Activated CD8-positive, alpha-beta memory T cell treated with anti-CD3 and anti-CD28 coated beads for 1 hour (primary cell): Measurements from ENCODE around the gene NAT10.

Source experiments
- DNase-seq, 2 donors: peaks; one replicate each; pipeline ENCODE4 v3.0.0-alpha.2; 2020; ENCODE audit warnings: low read depth in 1 of 2; ENCODE audit errors: extremely low read depth in 1 of 2

Gene NAT10

DNA sequence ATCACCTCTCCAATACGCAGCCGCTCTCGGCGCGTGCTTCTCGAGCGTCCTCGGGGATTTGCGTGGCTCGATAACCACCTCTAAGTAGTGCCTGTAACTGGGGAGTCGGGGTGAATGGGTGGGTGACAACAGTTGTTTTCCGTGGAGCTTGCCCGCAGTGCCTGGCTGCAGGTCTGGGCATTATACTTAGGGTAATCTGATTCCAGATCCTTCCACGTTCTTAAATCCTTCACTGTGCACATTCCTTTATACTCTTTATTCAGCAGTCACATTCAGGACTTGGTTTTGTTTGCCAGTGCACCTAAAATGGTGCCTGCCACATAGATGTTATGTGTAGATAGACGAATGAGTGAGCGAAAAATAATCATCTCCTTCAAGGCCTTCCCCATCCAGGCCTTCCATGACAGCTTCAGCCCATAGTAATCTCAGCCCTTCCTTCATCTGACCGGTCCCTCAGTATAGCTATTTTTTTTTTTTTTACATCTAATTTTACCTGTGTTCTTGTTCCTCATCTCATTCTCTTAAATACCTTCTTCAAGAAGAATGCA, 602 bp downstream of the NAT10 start:
- no peak for DNase-seq

DNA sequence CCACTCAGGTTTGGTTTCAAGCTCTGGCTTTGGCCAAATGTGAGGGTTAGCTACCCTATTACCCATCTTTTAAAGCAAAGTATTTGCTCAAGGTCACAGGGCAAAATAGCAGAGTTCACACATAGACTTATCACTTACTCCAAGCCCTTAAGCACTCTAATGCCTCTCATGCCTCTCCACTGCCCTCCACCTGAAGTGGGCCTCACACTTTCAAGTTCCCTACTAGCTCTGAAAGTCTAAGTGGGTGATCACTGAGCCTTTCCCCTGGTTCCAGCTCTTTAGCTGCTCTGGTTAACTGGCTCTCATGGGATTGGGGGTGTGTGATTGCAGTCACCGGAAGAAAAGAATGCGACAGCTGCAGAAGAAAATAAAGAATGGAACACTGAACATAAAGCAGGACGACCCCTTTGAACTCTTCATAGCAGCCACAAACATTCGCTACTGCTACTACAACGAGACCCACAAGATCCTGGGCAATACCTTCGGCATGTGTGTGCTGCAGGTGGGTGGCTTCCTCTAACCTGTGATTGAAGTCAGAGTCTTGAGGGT, 6.4 kb downstream of the NAT10 start:
- no peak for DNase-seq

DNA sequence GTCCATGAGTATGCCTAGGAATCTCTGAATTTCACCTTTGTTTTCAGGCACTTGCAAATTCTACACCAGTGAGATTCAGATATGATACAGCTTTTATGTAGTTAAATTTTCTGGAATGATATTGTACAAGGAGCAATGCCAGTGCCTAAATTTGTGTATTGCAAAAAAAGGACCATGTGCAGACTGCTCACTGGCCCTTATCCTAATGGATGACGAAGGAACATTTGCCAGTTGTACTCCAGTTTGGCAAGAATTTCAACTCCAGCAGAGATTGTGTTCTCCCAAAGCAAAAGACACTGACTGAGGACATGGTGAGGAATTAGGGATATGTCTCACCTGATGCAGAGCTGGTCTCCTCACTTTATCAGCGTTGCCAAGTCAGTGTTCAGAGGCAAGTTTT, 8.6 kb downstream of the NAT10 start:
- no peak for DNase-seq

DNA sequence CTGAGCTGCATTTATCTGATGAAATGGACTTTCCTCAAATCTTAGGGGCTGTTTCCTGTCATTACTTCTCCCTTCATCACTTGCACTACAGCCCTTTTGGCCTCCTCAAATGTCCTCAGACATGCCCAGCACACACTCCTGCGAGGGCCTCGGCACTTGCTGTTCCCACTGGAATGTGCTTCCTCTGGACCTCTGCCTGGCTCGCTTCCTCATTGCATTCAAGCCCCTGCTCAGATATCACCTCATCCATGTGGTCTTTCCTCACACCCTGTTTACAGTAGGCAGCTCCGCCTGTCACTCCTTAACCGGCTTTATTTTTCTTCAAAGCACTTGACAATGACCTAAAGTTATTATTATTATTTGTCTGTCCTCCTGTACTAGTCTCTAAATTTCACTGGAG, 9.0 kb downstream of the NAT10 start:
- no peak for DNase-seq

DNA sequence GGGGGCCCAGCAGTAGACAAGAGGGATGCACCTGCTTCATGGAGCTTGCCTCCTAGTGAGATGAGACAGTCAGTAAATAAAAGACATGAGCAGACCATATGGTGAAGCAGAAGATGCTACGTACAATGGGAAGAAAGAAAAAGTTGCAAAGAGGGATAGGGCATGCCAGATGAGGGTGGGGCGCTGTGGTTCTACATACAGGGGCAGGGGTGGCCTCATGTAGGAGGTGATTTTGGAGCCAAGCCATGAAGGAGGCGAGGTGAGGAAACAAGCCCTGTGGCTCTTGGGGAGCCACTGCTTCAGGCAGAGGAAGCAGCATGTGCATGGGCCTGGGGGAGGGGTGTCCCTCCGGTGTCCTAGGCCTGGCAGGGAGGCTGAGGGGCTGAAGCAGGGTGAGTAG, 15.2 kb downstream of the NAT10 start:
- no peak for DNase-seq

DNA sequence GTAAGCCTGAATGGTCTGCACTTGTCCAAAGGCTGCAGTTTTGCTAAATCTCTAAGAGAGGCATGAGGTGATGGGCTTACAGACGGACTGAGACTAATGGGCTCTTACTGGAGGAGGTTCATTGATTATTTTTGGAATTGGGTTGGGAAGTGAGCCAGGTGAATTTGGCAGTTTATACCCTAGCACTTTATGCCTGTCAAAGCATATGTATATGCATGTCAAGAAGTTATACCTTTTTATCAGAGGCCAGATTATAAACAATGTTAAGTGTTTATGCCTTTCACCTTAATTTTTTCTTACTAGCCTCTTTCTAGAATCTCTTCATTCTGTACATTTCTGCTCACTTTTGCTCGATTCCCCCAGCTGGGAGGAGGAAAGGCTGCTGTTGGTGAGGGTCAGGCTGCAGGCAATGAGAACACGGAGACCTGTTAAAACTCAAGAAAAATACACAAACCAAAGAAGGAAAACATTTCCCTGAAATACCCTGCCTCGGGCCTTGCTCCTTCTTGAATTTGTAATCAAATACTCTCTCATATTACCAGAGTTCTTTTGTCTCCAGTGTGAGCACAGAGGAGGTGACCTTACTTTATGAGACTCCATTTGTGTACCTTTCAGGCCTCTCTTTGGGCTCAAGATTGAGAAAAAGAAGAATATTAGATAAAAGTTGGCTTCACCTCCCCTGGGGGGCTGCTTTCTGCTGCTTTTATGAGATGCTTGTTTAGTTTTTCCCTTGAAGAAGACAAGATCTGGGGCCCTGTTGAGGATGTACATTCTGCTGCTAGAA, 19.6 kb downstream of the NAT10 start:
- no peak for DNase-seq

DNA sequence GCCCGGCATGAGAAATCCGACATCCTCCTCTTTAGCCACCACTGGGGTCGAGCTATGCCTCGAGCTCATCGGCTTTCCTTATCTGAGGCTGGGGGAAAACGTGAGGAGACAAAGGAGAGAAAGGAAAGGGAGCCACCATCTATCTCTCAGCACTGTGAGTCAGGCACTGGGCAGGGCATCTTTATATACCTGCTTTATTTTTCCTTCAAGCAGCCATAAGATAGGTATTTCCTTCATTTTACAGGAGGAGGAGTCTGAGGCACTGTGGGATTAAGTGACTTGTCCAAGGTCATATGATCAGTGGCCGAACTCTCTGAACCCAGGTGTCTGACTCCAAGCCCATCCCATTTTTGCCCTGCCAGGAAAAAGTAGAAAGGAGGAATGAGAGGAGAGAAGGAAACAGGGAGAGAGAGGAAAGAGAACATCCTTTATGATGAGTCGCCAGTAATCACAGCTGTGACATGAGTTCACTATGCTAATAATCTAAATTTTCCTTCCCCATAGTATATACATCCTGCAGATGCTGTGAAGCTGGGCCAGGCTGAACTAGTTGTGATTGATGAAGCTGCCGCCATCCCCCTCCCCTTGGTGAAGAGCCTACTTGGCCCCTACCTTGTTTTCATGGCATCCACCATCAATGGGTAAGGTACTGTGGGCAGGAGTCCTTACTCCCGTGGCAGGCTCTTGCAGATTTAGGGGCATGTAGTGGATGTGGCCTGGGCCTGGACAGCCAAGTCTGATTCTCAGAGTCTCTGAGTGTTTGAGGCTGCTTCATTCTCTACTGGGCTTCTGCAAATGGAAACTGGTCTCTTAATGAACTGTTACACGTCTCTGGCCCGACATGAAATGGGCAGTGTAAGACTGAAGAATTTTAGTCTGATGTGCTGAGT, 21.8 kb downstream of the NAT10 start:
- DNase-seq = no peak

DNA sequence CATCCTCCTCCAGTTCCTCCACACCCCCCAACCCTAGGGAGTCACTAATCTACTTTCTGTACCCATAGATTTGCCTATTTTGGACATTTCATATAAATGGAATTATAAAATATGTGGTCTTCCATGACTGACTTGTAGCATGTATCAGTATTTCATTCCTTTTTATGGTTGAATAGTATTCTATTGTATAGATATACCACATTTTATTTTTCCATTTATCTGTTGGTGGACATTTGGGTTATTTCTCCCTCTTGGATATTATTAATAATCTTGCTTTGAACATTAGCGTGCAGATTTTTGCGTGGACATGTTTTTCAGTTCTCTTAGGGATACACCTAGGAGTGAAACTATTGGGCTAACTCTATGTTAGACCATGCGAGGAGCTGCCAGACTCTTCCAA, 23.4 kb downstream of the NAT10 start:
- no peak for DNase-seq

DNA sequence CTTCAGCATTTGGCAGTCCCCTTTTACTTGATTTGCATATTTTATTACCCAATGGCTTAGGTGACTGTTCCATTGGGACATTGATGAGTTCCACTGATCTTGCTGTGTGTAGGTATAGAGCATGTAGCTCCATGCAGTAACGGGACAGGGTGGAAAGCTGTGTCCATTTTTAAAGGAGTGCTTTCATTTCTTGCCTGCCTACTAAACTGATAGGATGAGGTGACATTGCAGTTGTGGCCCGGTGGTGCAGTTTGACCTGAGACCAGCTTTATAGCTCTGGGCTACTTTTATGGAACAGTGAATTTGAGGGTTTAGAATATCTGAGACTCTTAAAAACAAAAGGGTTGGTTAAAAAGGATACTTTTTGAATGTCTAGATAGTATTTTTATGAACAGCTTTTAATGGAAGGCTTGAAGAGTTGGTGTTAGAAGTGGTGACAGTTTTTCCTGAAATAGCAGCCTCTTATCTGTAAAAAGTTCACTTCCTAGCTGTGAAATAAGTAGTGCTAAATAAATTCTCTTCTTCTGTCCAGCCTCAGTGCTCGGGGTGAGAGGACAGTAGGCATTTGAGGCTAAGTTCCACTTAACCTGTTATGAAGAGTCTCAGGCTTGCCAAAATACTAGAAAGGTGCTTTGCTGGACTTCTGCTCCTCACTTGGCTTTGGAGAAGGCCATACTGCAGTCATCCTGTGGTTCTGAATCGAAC, 27.0 kb downstream of the NAT10 start:
- DNase-seq = no peak

DNA sequence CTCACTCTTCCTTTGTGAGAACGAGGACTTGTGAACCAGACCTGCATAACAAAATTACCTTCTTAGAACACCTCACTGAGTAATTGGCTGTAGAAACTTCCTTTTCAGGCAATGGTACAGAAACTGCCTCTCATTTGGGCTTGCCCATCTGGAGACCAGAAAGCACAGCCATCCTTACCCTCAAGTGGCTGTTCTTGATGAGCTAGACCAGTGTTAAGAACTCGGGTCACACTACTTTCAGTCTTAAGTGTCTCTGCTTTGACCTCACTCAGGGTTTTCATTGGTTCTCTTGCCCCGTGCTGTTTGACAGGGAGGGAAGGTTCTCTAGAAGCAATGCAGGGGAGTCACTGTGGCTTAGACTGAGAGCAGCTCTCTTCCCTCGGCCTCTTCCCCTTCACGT, 29.3 kb downstream of the NAT10 start:
- DNase-seq = no peak

DNA sequence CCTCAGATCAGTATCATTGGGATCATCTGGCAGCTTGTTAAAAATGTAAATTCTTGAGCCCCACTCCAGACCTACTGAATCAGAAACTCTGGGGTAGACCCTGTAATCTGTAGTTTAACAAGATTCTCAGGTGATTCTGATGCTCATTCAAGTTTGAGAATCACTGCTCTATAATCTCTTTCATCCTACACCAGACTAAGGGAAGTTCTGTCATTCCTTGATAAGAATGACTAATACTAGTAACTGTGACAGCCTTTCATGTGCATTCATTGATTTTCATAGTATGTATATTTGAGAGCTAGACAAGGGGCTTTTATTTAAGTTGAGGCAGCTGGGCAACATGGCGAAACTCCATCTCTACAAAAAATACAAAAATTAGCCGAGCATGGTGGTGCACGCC, 30.0 kb downstream of the NAT10 start:
- DNase-seq = no peak

DNA sequence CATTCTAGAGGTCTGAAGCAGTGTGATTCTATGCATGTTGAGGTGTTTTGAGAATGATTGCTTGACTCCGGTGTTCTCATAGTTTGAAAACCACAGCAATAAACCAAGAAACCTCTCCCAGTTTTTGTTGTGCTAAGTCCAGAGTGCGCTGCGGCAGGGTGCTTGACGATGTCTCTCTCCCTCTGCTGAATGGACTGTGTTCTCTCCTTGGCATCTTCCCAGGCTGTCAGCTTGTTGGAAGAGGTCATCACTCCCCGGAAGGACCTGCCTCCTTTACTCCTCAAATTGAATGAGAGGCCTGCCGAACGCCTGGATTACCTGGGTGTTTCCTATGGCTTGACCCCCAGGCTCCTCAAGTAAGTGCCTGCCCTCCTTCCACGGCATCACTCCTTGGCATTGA, 31.0 kb downstream of the NAT10 start:
- no peak for DNase-seq

DNA sequence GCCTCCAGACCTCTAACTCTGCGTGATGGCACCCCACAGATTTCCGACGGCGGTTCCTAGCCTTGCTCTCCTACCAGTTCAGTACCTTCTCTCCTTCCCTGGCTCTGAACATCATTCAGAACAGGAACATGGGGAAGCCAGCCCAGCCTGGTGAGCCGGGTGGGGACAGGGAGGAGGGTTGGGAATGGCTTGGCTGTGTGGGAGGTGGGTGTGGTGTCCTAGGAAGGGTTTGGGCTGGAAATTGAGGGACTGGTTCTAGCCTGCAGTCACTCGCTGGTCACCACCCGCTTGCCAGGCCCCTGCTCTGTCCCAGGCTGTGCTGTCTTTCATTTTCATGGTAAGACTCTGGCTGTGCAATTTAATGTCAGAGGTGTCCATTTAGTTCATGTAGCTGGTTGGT, 33.9 kb downstream of the NAT10 start:
- no peak for DNase-seq

DNA sequence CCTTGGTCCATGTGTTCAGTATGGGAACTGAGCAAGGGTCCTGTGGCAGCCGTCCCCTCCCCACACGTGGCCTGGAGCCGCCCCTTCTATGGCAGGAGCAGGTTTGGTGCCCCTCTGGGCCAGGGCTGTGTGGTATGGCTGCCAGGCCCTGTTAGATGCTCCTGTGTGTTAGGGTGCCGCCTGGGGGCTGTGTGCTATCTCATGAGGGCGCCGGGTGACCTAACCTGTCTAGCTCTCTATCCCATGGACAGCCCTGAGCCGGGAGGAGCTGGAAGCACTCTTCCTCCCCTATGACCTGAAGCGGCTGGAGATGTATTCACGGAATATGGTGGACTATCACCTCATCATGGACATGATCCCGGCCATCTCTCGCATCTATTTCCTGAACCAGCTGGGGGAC, 34.7 kb downstream of the NAT10 start:
- DNase-seq = no peak

DNA sequence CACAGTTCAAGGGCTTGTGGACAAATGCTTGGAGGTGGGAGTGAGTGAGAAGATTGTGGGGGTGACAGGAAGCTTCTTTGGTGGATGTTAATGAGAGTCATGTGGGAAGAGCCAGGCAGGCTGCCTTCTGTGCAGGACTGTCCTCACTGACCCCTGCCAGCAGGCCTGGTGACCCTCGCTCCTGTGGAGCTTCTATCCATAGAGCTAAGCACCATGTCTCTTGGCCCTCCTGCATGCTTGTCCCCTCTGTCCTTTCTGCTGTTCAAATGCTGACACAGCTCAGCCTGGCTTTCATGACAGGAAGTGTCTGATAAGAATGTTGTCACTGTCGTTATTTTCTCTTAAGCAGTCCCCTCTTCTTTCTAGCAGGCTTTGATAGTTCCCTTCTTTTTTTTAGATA, 37.6 kb downstream of the NAT10 start:
- DNase-seq = no peak

DNA sequence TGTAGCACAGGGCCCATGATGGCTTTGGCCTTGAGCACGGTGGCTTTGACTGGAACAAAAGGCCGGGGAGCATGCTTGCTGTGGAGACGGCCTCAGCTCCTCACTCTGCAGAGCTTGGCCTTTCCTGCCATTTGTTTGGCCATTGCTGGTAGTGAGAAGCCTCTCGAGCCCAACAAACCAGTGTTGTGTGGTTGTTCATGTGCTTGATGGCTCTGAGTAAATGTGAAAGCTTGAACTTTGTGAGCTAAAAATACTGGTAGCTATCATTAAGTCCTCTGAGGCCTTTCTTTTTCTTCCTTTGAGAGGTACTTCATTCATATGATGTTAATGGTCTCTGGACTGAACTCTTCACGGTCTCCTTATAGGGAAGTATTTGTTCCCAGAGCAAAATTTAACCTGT, 39.6 kb downstream of the NAT10 start:
- no peak for DNase-seq

DNA sequence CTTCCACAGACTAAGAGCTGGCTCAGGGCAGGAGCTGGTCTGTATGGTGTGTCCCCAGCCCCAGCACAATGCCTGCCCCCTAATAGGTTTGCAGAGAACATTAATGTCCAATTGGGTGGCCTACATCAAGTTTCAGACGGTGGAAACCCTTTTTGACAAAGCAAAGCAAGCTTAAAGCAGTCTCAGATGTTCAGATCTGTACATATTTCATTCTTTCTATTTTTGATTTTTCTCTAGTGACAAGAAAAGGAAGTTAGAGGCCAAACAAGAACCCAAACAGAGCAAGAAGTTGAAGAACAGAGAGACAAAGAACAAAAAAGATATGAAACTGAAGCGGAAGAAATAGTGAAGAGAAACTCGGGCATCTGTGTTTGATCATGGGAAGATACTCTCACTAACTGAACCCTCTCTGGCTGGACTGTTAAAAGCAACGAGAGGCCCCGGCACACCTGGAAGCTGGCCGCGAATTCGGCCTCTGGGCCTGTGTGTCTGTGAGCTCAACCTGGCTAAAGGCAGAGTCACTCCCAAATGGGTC, 40.5 kb downstream of the NAT10 start:
- DNase-seq = no peak

DNA sequence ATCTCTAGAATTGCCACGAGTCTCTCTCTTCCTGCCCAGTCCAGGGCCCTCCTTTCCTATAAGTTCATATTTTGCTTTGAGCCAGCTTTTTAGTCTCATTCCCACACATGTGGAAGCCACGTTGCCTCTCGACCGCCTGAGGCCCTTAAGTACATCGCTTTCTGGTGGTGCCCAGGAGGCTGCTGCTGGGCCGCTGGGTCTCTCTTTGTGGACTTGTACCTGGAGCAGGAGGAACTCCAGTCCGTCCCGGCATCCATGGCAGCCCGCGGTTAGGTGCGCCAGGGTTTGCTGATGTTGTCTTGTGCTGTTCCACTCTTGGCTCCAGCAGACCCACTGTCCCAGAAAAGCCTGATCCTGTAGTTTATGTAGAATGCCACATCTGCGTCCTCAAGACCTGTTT, 41.0 kb downstream of the NAT10 start:
- DNase-seq = no peak

DNA sequence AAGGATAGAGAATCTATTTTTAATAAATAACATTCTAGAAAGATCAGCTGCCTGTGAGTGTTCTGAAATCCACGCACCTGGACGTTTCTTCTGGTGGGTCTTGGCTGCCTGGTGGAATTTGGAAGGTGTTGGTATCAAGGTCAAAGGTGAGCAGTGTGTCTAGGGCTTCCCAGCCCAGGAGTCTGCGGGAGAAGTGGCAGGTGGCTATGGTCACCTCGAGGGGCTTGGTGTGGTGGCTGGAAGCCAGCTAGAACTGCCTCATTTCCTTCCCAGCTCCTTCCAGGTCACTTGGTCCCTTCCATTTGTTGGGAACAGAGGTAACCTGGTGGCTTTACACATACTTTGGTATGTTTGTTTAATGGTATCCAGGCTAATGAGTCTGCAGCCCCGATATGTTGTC, 41.4 kb downstream of the NAT10 start:
- DNase-seq = no peak

DNA sequence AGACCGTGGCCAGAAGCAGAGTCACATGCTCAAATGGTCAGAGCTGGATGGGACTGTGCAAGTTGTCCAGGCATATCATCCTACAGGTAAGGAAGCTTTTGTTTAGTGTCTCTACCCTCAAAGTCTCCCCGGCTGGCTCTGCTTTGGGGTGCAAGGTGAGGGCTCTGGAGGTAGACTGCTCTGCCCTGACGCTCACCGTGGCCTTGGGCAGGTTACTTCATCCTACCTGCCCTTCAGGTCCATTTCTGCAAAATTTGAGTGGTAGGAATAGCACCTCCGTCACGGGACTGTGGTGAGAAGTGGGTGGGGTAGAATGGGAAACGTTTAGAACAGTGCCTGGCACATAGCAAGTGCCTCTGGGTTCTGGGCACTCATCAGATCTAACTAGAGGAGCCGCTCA, 42.2 kb downstream of the NAT10 start:
- DNase-seq = no peak
